ENCODE results near the gene EPHA4. TPM values are rescaled to one million over a fixed set of nuclear protein-coding genes. Genes with fewer than 3 reads are reported as not detected.

The EPHA4 gene
- total and polyA plus RNA-seq, 4 donors = 0.43 to 2.3 (median 1.1) TPM

GRCh38 chr2:221535824-221536223, 36.3 kb downstream of the EPHA4 start:
- Histone ChIP-seq H3K27ac (ENCODE audit: low read depth in 1 of 2, low read length in 2 of 2) (no peak overlapping the region), H3K27me3 (ENCODE audit: control insufficient read depth in 4 of 4, insufficient read depth in 4 of 4, low read length in 3 of 4) (no peaks in the 10 kb centered on the region), H3K36me3 (ENCODE audit: control insufficient read depth in 4 of 4, insufficient read depth in 3 of 4, low read depth in 1 of 4, low read length in 3 of 4) (no peaks in the 10 kb centered on the region), H3K9ac (ENCODE audit: low read depth in 1 of 2, low read length in 2 of 2) (no peak overlapping the region), H3K4me3 (ENCODE audit: low read depth in 1 of 3, low read length in 3 of 3) (no peak overlapping the region), H3K4me1 (ENCODE audit: control insufficient read depth in 4 of 4, insufficient read depth in 4 of 4, low read length in 3 of 4) (no peaks in the 10 kb centered on the region), H3K9me3 (ENCODE audit: control insufficient read depth in 4 of 4, low read length in 3 of 4) (no peaks in the 10 kb centered on the region)
- WGBS = 64% methylated on average over 2 of the region's 2 CpGs
- no peak for DNase-seq (ENCODE audit: low spot score)
- TF ChIP-seq EGR1 (IDR thresholded peaks at IDR 0.05; ENCODE audit: low read depth in 2 of 2) (no peak), FOXA1 (IDR thresholded peaks at IDR 0.05) (no peak), RXRA (IDR thresholded peaks at IDR 0.05) (no peak), GABPA (IDR thresholded peaks at IDR 0.05 in 1 of 2, conservative IDR thresholded peaks at IDR 0.05 in 1 of 2) (no peak), JUND (IDR thresholded peaks at IDR 0.05) (no peak), NR2F2 (IDR thresholded peaks at IDR 0.05) (no peak), TAF1 (conservative IDR thresholded peaks at IDR 0.05) (no peak), ZBTB33 (IDR thresholded peaks at IDR 0.05) (no peak)
- TF ChIP-seq, protein P1, sequence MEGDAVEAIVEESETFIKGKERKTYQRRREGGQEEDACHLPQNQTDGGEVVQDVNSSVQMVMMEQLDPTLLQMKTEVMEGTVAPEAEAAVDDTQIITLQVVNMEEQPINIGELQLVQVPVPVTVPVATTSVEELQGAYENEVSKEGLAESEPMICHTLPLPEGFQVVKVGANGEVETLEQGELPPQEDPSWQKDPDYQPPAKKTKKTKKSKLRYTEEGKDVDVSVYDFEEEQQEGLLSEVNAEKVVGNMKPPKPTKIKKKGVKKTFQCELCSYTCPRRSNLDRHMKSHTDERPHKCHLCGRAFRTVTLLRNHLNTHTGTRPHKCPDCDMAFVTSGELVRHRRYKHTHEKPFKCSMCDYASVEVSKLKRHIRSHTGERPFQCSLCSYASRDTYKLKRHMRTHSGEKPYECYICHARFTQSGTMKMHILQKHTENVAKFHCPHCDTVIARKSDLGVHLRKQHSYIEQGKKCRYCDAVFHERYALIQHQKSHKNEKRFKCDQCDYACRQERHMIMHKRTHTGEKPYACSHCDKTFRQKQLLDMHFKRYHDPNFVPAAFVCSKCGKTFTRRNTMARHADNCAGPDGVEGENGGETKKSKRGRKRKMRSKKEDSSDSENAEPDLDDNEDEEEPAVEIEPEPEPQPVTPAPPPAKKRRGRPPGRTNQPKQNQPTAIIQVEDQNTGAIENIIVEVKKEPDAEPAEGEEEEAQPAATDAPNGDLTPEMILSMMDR (IDR thresholded peaks at IDR 0.05; ENCODE audit: low read depth, low read length, missing input control) = no peak

- Histone ChIP-seq H3K4me1 (ENCODE audit: control insufficient read depth in 4 of 4, insufficient read depth in 4 of 4, low read length in 3 of 4) (no peaks in the 10 kb centered on the region), H3K4me3 (ENCODE audit: low read depth in 1 of 3, low read length in 3 of 3) (no peak overlapping the region), H3K36me3 (ENCODE audit: control insufficient read depth in 4 of 4, insufficient read depth in 3 of 4, low read depth in 1 of 4, low read length in 3 of 4) (no peaks in the 10 kb centered on the region), H3K9me3 (ENCODE audit: control insufficient read depth in 4 of 4, low read length in 3 of 4) (no peaks in the 10 kb centered on the region), H3K9ac (ENCODE audit: low read depth in 1 of 2, low read length in 2 of 2) (no peak overlapping the region), H3K27me3 (ENCODE audit: control insufficient read depth in 4 of 4, insufficient read depth in 4 of 4, low read length in 3 of 4) (no peaks in the 10 kb centered on the region), H3K27ac (ENCODE audit: low read depth in 1 of 2, low read length in 2 of 2) (no peak overlapping the region)
- no peak for DNase-seq (ENCODE audit: low spot score)
- 71% methylated on average over 6 of the region's 6 CpGs for WGBS
- TF ChIP-seq ZBTB33 (IDR thresholded peaks at IDR 0.05) (no peak), MAX (IDR thresholded peaks at IDR 0.05) (no peak), NR2F2 (IDR thresholded peaks at IDR 0.05) (no peak), HNF4A (conservative IDR thresholded peaks at IDR 0.05) (no peak), GABPA (IDR thresholded peaks at IDR 0.05 in 1 of 2, conservative IDR thresholded peaks at IDR 0.05 in 1 of 2) (no peak), RAD21 (IDR thresholded peaks at IDR 0.05) (no peak), HNF4G (IDR thresholded peaks at IDR 0.05) (no peak), TAF1 (conservative IDR thresholded peaks at IDR 0.05) (no peak), YY1 (IDR thresholded peaks at IDR 0.05) (no peak), SP1 (IDR thresholded peaks at IDR 0.05) (no peak), JUND (IDR thresholded peaks at IDR 0.05) (no peak), FOXA1 (IDR thresholded peaks at IDR 0.05) (no peak), ATF3 (IDR thresholded peaks at IDR 0.05) (no peak), FOXA2 (IDR thresholded peaks at IDR 0.05) (no peak), RXRA (IDR thresholded peaks at IDR 0.05) (no peak), EGR1 (IDR thresholded peaks at IDR 0.05; ENCODE audit: low read depth in 2 of 2) (no peak)
- TF ChIP-seq, protein P1 (IDR thresholded peaks at IDR 0.05; ENCODE audit: low read depth, low read length, missing input control) = no peak
- TF ChIP-seq, protein P2, sequence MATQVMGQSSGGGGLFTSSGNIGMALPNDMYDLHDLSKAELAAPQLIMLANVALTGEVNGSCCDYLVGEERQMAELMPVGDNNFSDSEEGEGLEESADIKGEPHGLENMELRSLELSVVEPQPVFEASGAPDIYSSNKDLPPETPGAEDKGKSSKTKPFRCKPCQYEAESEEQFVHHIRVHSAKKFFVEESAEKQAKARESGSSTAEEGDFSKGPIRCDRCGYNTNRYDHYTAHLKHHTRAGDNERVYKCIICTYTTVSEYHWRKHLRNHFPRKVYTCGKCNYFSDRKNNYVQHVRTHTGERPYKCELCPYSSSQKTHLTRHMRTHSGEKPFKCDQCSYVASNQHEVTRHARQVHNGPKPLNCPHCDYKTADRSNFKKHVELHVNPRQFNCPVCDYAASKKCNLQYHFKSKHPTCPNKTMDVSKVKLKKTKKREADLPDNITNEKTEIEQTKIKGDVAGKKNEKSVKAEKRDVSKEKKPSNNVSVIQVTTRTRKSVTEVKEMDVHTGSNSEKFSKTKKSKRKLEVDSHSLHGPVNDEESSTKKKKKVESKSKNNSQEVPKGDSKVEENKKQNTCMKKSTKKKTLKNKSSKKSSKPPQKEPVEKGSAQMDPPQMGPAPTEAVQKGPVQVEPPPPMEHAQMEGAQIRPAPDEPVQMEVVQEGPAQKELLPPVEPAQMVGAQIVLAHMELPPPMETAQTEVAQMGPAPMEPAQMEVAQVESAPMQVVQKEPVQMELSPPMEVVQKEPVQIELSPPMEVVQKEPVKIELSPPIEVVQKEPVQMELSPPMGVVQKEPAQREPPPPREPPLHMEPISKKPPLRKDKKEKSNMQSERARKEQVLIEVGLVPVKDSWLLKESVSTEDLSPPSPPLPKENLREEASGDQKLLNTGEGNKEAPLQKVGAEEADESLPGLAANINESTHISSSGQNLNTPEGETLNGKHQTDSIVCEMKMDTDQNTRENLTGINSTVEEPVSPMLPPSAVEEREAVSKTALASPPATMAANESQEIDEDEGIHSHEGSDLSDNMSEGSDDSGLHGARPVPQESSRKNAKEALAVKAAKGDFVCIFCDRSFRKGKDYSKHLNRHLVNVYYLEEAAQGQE (IDR thresholded peaks at IDR 0.05) = no peak
These were observed 38.8 kb downstream of the EPHA4 start for GRCh38 chr2:221533299-221533698.

Data from liver (tissue), 9 donors.